AG08395 (cell line): Measurements from ENCODE around the gene DAGLA.

Experiments
- DNase-seq: peaks from one replicate; pipeline ENCODE4 v3.0.0; 2012; ENCODE audit warnings: mixed read lengths, low spot score

DAGLA gene

DNA sequence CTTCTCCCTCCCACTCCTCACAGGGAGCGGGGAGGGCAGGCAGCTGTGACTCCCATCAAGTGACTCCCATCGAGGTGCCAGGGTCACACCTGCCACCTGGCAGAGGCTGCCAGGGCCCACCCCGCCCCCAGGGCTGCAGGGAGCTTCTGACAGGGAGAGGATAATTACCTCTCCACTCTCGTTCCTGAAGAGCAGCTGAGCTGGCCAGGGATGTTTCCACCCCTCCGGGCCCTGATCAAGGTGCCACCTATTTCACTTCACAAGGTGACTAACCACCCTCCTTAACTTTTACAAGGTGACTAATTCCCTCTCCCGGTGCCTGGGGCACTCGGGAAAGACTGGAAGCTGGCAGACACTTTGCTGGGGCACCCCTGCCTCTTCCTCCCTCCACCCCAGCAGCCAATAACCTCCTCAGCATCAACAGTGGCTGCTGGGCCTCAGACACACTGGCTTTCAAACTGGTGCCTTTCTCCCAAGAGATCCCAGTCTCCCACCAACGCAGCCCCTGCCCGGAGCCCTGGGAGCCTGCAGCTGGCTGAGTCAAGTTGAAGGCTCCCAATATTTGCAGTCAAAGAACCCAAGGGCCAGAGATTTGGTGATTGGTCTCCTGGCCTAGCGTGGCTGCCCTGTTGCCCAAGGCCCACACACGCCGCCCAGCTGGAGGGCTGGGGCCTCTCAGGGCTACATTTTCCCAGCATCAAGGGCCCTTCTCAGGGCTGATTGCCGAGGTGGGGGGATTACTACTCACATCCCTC lies 50.2 kb downstream of the DAGLA start:
- DNase-seq: no peak

DNA sequence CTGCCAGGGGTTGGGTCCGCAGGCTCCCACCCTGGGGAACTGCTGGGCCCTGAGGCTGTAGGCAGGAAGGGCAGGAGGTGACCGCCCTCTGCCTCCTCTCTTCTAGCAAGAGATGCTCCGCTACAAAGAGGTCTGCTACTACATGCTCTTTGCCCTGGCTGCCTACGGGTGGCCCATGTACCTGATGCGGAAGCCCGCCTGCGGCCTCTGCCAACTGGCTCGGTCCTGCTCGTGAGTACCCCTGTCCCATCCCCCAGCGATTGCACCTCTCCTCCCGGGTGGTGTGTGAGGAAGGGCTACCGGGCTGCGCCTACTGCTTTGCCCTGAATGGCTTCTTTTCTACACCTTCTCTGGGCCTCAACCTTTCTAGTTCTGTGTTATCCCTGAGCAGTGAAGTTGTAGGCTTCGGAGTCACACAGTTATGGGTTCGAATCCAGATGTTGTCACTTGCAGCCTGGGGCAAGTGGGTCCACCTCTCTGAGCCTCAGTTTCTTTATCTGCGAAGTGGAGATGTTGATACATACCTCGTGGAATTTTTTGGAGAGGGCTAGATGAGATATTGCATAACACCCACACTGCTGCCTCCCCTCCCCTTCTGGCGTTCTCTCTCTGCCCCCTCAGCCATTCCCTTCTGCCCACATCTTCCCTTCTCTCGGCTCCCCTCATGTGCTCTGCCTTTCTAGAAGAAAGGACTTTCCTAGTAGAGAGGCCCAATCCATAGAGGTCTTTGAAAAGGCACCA lies 51.2 kb downstream of the DAGLA start:
- DNase-seq: no peak

GRCh38 chr11:61731952-61732675 lies 51.9 kb downstream of the DAGLA start:
- peak; percentile 36 for DNase-seq

GRCh38 chr11:61732705-61733104 lies 52.5 kb downstream of the DAGLA start:
- peak; percentile 87 for DNase-seq

DNA sequence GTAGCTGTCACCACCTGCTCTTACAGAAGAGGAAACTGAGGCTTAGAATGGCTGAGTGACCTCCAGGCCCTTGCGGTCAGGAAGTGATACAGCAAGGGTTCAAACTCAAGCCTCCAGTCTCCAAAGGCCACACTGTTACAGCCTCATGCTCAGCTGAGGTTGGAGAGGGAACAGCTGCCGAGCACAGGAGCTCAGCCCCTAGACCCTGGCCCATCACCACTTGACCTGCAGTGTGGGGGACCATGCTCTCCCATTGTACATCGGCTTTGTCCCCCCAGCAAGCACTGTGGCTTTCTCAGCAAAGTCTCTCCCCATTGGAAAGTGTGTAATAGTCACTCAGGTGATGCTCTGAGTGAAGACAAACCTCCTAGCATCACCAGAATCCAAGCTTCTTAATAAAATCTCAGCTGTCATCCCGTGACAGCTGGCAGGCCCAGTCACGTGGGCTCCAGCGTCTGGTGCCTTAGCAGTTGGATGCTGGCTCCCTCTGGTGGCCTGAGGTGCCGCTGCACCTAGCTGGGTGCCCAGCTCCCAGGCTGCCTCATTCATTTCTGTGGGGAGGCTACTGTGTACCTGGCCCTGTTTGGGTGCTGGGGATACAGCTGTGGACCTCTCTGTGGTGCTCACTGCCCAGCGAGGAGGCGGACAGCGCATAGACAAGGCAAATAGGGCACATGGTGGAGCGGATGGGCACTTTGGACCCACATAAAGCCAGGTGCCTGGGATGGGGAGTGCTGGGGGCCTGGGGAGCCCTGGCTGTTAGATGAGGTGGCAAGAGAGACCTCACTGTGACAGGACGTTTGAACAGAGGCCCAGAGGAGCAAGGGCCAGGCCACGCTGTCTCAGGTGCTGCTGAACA lies 53.2 kb downstream of the DAGLA start:
- peak; percentile 95 for DNase-seq

DNA sequence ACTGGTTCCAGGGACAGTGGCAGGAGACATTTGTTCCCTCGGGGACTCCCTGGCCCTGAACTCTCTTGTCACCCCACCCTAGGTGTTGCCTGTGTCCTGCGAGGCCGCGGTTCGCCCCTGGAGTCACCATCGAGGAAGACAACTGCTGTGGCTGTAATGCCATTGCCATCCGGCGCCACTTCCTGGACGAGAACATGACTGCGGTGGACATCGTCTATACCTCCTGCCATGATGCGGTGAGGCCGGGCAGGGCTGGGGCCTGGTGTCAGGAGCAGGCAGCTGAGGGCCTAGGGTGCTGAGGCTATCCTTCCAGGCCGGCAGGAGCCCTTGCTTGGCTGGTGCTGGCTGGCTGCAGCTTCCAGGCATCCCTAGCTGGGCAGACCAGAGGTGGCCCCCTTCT lies 54.6 kb downstream of the DAGLA start:
- DNase-seq: no peak

- no peak for DNase-seq
Measured at GRCh38 chr11:61735391-61735790, 55.2 kb downstream of the DAGLA start.

GRCh38 chr11:61736310-61736709 lies 56.1 kb downstream of the DAGLA start:
- no peak for DNase-seq

DNA sequence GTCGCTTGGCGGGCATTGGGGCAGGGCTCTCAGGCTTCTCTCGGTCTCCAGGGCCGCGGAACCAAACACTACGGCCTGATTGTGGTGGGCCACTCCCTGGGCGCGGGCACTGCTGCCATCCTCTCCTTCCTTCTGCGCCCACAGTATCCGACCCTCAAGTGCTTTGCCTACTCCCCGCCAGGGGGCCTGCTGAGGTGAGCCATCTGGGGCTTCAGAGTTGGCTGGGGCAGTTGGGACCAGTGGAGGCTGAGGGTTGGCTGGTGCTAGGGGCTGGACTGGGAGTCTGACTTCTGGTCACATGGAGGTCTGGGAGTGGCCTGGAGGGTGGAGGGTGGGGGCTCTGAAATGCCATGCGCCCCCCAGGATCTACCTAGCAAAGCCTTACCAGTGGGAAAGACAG lies 56.9 kb downstream of the DAGLA start:
- DNase-seq: no peak

DNA sequence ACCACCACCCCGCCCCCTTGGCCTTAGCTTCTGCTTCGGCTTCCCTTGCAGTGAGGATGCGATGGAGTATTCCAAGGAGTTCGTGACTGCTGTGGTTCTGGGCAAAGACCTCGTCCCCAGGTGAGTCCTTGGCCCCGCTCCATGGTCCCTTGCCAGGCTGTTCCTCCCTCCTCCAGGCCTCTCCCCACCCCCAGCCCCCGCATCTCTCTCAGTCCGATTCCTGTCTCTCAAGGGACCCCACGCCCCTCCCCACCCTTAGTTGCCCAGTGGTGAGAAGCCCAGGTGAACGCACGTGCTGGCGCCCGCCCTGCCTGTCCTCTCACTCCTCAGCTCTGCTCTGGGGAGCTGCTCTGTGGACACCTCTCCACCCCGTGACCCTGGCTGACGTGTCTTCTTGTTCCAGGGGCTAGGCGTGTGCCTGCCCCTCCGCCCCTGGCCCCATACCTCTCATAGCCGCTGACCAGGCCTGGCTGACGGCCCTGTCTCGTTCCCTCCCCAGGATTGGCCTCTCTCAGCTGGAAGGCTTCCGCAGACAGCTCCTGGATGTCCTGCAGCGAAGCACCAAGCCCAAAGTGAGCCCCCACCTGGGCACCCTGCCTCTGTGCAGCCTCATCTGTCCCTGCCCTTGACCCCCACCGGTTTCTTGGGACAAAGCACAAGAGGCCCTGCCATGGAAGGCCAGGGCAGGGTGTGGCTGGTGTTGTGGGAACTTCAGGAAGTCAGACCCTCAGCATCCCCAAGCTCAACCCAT lies 57.6 kb downstream of the DAGLA start:
- no peak for DNase-seq

DNA sequence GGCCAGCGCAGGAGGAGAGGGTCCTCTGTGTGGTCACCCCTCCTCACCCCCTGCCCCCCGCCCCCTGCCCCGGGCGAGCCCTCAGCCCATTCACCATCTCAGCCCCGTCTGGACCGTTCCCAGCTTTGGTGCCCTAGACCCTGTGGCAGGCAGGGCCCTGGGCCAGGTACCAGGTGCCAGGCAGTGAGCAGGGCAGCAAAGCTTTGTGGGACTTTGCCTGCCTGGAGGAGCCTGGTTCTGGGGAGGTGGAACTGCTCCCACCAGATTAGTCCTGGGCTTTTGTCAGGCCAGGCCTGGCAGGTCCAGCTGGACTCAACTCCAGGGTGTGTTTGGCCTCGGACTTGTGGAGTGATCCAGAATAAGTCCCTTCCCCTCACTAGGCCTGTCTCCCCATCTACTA lies 58.6 kb downstream of the DAGLA start:
- no peak for DNase-seq

DNA sequence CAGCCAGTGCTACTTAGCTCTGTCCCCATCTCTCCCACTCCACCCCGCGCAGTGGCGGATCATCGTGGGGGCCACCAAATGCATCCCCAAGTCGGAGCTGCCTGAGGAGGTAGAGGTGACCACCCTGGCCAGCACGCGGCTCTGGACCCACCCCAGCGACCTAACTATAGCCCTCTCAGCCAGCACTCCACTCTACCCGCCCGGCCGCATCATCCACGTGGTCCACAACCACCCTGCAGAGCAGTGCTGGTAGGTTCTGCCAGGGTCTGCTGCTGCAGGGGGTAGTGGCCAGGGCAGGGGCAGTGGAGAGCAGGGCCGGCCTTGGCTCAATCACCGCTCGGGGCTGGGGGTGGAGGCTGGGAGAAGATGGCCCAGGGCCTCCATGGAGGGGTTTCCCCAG lies 59.2 kb downstream of the DAGLA start:
- no peak for DNase-seq

DNA sequence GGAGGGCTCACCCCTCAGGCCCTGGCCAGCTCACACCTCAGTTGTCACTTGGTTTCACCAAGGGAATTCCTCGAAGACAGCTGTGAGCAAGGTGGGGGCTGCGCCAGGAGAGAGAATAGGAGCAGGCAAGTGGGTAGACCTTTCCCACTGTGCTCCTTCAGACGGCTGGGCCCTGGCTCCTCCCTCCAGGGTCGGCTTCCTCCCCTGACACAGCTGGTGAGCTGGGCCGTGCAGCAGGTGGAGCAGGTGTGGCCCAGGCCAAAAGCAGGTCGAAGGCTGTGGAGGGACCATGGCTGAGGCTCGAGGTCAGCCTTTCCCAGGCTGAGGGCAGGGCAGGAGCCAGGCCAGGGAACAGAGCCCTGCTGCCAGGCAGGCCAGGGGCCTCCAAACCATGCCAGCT lies 59.8 kb downstream of the DAGLA start:
- DNase-seq: no peak

GRCh38 chr11:61742391-61742790 lies 62.2 kb downstream of the DAGLA start:
- no peak for DNase-seq

DNA sequence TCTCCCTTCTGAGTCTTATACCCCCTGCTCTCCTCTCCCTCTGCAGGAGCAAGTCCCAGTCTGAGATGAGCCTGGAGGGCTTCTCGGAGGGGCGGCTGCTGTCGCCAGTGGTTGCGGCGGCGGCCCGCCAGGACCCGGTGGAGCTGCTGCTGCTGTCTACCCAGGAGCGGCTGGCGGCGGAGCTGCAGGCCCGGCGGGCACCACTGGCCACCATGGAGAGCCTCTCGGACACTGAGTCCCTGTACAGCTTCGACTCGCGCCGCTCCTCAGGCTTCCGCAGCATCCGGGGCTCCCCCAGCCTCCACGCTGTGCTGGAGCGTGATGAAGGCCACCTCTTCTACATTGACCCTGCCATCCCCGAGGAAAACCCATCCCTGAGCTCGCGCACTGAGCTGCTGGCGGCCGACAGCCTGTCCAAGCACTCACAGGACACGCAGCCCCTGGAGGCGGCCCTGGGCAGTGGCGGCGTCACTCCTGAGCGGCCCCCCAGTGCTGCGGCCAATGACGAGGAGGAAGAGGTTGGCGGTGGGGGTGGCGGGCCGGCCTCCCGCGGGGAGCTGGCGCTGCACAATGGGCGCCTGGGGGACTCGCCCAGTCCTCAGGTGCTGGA lies 63.4 kb downstream of the DAGLA start:
- DNase-seq: no peak

- DNase-seq: no peak
Measured at GRCh38 chr11:61744181-61744580, 64.0 kb downstream of the DAGLA start.

DNA sequence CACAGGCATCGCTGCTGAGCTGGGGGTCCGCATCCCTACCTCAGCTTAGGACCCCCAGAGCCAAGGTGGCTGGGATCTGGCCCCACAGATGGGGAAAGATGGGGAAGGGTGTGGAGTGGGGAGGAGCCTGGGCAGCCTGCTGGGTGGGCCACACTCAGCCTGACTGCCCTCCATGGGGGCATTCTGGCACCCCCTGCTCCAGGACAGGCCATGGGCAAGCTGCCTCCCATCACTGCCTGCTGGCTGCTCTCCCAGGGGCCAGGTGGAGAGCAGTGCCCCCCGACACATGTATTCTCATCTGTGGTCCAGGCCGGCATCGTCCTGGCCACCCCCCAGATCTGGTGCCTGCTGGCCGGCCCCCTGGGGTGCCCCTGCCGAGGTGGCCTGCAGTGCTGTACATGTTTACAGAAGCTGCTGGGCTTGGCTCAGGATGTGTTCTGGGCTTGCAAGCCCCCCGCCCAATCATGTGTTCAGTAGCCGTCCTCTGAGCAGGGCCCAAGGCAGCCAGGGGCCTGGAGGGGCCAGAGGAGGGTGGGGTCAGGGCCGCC lies 64.5 kb downstream of the DAGLA start:
- DNase-seq: no peak

DNA sequence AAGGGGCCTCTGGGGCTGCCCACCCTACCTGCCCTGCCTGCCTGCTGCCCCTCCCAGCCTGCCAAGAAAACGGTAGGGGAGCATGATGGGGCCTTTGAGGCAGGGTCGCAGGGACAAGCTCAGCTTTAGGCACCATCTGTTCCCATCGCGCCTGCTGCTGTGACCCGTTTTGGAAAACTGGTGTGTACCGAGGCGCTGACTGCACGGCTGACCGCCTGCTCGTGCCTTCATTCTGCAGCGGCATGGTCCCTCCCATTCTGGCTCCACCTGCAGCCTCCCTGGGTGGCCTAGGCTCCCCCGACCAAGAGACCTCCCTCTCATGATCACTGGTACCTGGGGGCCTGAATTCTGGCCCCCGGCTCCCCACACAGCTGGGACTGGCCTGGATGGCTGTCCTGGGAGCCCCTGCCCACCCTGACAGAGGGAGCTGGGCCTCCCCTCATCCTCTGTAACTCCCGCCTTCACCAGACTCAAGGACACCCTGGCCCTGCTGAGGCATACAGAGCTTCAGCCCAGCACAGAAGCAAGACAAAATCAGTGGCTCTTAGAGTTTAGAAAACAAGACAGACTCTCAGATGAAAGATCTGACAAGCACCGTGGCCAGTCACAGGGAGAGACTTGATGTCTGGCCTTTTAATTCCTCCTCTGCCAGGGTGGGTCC lies 65.7 kb downstream of the DAGLA start:
- no peak for DNase-seq

DNA sequence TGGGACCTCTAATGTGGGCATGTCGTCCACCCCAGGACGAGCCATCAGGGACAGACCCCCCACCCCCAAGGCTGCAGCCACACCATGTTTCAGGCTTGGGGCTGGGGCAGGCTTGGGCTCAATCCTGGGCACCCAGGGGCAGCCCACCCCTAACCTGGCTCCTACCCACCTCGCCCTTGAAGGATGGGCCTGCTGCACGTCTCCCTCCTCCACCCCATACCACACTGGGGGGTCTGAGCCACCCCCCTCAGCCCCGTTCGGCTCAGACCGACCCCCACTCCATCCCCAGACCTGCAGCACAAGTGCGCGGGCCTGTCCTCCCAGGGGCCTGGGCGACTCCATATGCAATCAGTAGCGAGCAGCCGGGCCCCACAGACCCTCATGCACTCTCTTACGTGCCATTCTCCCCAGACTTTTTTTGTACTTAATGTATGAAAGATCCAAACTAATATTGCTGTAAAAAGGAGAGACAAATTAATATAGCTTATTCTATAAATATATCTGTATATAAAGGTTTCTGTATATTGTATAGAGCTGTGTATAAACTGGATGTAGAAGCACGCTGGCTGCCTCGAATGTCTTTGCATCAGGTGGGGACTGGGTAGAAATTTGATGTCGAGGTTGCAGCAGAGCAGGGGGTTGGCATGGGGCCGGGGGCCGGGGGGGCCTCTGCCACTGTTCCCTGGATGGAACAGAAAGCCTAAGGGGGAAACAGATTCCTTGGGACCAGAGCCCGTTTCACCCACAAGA lies 66.4 kb downstream of the DAGLA start:
- DNase-seq: no peak
